ENCODE results near the gene LPCAT3. TPM values are rescaled to one million over a fixed set of nuclear protein-coding genes. Genes with fewer than 3 reads are reported as not detected.

The LPCAT3 gene
- total RNA-seq, 2 experiments from 2014 or later: 26.1 TPM

DNA sequence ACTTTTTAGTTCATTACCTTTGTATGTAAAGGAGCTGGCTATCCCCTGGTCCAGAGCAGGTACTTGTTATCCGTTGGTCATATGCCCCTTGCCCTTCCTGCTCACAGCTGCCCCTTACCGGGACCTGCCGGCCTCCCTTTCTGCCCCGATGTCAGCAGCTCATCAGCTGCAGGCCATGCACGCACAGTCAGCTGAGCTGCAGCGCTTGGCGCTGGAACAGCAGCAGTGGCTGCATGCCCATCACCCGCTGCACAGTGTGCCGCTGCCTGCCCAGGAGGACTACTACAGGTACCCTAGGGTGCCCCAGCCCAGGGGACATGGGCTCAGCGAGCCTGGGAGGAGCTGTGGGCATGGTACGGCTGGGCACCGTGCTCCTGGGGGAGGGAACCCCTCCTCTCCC, 77.0 kb downstream of the LPCAT3 start:
- ChIA-PET CTCF (interaction anchor here (1.5 kb wide), 1 partner anchor 27 kb away, joined by 3 read pairs; the partner anchor contains the start of gene ENO2), POLR2A (interaction anchor here (0.5 to 12.5 kb wide), 3 partner anchors 19 to 89 kb away, joined by 3 to 353 read pairs (median 6); no protein-coding TSS in a partner anchor)

DNA sequence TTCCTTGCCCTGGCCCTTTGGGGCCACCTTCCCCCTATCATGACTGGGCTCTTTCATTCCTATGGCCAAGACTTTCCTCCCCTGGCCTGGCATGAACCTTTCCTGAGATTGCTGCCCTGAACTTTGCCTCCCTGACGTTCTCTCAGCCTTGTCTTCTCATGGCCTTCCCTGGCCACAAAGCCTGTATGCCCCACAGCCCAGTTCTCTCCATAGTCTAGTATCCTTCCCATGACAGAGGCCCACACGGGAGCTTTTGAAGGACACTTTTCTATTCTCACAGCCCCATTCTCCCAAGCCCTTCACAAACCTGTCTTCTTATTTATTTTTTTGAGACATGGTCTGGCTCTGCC, 79.1 kb downstream of the LPCAT3 start:
- CTCF ChIA-PET: interaction anchor here (0.6 to 6.2 kb wide), 5 partner anchors 10 to 170 kb away, joined by 3 to 52 read pairs (median 5); partner anchors contain the start of gene C1RL
- POLR2A ChIA-PET: interaction anchor here (0.5 to 1.5 kb wide), 3 partner anchors 10 to 30 kb away, joined by 3 to 4 read pairs (median 3); no protein-coding TSS in a partner anchor

DNA sequence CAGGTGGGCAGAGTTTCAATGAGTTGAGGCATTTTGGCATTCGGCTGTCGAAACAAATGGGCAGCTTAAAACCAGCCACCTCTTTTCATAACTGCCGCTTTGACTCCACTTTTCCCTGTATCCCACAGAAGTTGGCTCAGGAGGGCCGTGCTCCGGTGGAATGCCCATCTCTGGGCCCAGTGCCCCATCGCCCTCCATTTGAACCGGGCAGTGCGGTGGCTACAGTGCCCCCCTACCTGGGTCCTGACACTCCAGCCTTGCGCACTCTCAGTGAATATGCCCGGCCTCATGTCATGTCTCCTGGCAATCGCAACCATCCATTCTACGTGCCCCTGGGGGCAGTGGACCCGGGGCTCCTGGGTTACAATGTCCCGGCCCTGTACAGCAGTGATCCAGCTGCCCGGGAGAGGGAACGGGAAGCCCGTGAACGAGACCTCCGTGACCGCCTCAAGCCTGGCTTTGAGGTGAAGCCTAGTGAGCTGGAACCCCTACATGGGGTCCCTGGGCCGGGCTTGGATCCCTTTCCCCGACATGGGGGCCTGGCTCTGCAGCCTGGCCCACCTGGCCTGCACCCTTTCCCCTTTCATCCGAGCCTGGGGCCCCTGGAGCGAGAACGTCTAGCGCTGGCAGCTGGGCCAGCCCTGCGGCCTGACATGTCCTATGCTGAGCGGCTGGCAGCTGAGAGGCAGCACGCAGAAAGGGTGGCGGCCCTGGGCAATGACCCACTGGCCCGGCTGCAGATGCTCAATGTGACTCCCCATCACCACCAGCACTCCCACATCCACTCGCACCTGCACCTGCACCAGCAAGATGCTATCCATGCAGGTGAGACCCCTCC, 79.7 kb downstream of the LPCAT3 start:
- ChIA-PET CTCF (interaction anchor here (1.0 to 6.2 kb wide), 12 partner anchors 10 to 69 kb away, joined by 3 to 52 read pairs (median 4); partner anchors contain the start of genes ENO2, PTPN6 and SPSB2), POLR2A (interaction anchor here (0.6 to 2.6 kb wide), 14 partner anchors 9 to 172 kb away, joined by 3 to 32 read pairs (median 5); partner anchors contain the start of genes ATN1, LPCAT3, PTPN6 and SPSB2)

DNA sequence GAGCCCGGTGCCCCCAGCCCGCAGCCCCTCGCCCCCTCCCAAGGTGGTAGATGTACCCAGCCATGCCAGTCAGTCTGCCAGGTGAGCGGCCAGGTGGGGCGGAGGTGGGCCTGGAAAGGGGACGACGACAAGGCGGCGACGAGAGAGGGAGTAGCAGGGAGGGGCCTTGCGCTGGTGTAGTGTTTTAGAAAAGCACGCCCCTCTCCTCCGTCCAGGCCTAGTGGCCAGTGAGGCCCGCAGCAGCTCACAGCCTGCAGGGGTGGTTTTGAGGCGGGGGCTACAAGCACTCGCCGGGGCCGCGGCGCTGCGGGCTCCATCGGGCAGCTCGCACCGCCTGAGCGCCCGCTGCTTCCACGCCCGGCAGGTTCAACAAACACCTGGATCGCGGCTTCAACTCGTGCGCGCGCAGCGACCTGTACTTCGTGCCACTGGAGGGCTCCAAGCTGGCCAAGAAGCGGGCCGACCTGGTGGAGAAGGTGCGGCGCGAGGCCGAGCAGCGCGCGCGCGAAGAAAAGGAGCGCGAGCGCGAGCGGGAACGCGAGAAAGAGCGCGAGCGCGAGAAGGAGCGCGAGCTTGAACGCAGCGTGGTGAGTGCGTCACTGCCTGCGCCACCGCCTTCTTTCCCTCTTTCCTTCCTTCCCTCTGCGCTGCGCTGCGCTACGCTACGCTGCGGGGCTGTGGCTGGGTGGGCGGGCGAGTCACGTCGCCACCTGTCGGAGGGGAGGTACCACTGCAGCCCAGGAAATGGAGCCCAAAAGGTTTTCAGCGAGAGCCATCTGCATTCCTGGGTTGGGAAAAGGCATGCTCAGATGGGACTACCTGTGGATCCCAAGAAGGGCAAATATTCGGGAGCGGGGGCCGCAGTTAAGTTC, 80.6 kb downstream of the LPCAT3 start:
- ChIA-PET POLR2A (interaction anchor here (0.5 to 2.6 kb wide), 19 partner anchors 10 to 249 kb away, joined by 3 to 32 read pairs (median 4); partner anchors contain the start of genes ATN1, LPCAT3, PTPN6 and SPSB2), CTCF (interaction anchor here (0.6 to 6.2 kb wide), 14 partner anchors 9 to 68 kb away, joined by 3 to 52 read pairs (median 4); partner anchors contain the start of genes ENO2, PTPN6 and SPSB2)

DNA sequence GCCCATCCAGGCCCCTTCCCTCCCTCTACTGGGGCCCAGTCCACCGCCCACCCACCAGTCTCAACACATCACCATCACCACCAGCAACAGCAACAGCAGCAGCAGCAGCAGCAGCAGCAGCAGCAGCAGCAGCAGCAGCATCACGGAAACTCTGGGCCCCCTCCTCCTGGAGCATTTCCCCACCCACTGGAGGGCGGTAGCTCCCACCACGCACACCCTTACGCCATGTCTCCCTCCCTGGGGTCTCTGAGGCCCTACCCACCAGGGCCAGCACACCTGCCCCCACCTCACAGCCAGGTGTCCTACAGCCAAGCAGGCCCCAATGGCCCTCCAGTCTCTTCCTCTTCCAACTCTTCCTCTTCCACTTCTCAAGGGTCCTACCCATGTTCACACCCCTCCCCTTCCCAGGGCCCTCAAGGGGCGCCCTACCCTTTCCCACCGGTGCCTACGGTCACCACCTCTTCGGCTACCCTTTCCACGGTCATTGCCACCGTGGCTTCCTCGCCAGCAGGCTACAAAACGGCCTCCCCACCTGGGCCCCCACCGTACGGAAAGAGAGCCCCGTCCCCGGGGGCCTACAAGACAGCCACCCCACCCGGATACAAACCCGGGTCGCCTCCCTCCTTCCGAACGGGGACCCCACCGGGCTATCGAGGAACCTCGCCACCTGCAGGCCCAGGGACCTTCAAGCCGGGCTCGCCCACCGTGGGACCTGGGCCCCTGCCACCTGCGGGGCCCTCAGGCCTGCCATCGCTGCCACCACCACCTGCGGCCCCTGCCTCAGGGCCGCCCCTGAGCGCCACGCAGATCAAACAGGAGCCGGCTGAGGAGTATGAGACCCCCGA, 81.4 kb downstream of the LPCAT3 start:
- ChIA-PET CTCF (interaction anchor here (0.8 to 6.2 kb wide), 5 partner anchors 8 to 64 kb away, joined by 3 to 52 read pairs (median 8); partner anchors contain the start of genes ENO2 and SPSB2), POLR2A (interaction anchor here (0.5 to 2.6 kb wide), 15 partner anchors 10 to 248 kb away, joined by 3 to 32 read pairs (median 5); partner anchors contain the start of genes ATN1, LPCAT3, SPSB2 and TPI1)

DNA sequence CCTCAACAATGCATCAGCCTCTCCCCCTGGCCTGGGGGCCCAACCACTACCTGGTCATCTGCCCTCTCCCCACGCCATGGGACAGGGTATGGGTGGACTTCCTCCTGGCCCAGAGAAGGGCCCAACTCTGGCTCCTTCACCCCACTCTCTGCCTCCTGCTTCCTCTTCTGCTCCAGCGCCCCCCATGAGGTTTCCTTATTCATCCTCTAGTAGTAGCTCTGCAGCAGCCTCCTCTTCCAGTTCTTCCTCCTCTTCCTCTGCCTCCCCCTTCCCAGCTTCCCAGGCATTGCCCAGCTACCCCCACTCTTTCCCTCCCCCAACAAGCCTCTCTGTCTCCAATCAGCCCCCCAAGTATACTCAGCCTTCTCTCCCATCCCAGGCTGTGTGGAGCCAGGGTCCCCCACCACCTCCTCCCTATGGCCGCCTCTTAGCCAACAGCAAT, 82.1 kb downstream of the LPCAT3 start:
- ChIA-PET CTCF (interaction anchor here (0.7 to 6.2 kb wide), 4 partner anchors 11 to 1125 kb away, joined by 3 to 52 read pairs (median 27); partner anchors contain the start of gene SPSB2), POLR2A (interaction anchor here (0.6 to 2.6 kb wide), 8 partner anchors 9 to 69 kb away, joined by 3 to 32 read pairs (median 4); partner anchors contain the start of genes ATN1 and TPI1)

DNA sequence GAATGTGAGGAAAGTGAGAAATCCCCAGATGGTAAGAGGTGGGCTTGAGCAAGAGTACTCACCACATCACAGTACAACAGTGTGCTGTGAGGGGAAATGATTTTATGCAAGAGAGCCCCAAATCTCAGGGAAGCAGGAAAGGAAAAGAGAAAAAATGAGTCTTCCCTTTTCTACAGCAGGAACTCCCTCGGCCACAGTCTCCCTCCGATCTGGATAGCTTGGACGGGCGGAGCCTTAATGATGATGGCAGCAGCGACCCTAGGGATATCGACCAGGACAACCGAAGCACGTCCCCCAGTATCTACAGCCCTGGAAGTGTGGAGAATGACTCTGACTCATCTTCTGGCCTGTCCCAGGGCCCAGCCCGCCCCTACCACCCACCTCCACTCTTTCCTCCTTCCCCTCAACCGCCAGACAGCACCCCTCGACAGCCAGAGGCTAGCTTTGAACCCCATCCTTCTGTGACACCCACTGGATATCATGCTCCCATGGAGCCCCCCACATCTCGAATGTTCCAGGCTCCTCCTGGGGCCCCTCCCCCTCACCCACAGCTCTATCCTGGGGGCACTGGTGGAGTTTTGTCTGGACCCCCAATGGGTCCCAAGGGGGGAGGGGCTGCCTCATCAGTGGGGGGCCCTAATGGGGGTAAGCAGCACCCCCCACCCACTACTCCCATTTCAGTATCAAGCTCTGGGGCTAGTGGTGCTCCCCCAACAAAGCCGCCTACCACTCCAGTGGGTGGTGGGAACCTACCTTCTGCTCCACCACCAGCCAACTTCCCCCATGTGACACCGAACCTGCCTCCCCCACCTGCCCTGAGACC, 82.7 kb downstream of the LPCAT3 start:
- CTCF ChIA-PET: interaction anchor here (0.7 to 6.2 kb wide), 5 partner anchors 11 to 1125 kb away, joined by 3 to 52 read pairs (median 3); partner anchors contain the start of gene SPSB2
- POLR2A ChIA-PET: interaction anchor here (0.6 to 2.6 kb wide), 3 partner anchors 9 to 64 kb away, joined by 3 to 32 read pairs (median 4); partner anchors contain the start of gene ATN1

DNA sequence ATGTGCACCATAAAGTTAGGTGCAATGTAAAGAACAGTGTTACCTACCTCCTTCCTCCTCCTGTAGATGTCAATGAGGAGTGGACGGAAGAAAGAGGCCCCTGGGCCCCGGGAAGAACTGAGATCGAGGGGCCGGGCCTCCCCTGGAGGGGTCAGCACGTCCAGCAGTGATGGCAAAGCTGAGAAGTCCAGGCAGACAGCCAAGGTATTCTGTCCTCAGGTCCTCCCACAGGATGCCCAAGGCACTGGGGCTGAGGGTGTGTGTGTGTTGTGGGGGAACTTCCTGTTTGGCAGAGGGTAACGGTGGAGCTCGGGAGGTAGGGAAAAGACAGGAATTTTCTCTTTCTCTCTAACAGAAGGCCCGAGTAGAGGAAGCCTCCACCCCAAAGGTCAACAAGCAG, 84.2 kb downstream of the LPCAT3 start:
- ChIA-PET POLR2A (interaction anchor here (0.6 to 2.8 kb wide), 2 partner anchors 9 to 64 kb away, joined by 3 to 13 read pairs; partner anchors contain the start of genes C12orf57 and RNU7-1), CTCF (interaction anchor here (1.7 to 6.2 kb wide), 2 partner anchors 9 to 65 kb away, joined by 5 to 51 read pairs; no protein-coding TSS in a partner anchor)

DNA sequence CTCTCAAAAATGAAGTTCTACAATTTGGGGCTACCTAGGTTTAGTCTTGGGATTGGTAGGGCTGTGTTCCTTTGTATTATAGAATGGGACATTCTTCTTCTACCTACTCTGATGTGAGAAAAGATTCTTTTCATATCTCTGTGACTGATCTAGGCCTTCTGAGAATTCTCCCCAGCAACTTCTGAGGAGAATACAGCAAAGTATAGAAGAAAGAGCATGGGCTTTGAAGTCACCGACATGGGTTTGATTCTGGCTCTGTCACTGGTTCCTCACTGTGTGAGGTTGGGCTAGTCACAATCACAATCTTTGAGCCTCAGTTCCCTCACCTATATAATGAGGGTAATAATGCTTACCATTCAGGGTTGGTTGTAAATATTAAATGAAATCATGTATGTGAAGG, 85.5 kb downstream of the LPCAT3 start:
- POLR2A ChIA-PET: interaction anchor here (2.8 kb wide), 1 partner anchor 10 kb away, joined by 13 read pairs; the partner anchor contains the start of genes C12orf57 and RNU7-1
- CTCF ChIA-PET: interaction anchor here (0.6 to 2.0 kb wide), 2 partner anchors 9 to 11 kb away, joined by 3 to 9 read pairs; no protein-coding TSS in a partner anchor

DNA sequence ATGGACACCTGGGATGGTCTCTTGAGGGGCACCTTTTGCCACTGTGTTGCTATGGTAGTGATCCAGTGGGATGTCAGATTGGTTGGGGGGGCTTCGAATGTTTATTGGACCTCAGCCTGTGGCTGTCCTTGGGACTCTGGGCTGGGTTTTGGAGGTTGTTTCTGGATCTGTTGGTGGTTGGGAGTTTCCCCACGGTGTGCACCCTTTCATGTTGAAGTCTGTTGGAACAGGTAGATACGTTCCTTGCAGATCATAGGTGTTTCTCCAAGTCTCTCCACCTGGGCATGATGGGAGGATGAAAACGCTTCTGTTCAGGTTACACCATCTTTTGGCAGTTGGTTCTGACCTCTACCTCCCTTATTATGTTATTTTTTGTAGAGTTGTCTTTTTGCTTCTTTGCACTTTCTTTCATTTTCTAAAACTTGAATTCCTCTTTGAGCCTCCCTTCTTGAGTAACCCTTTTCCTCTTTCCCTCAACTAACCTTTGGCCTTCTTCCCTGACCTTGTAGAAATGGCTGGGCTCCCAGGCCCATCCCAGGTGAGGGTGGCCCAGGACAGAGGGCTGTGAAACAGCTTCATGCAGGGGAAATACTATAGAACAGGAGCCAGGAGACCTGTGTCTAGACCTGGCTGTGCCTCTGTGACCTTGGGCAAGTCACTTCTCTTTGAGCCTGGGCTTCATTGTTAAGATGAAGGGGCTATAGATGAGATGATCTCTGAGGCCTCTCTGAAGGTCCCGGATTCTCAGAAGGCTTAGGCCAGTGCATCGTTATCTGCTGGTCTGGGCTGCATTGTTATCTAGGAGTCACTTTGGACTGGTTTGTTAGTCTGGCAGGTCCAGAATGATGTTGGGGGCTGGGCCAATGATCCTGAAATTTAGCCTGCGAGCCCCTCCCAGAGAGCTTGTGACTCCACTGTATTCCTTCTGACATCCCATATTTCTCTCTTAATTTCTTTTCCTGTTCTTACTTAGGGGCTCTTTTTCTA, 88.5 kb downstream of the LPCAT3 start:
- POLR2A ChIA-PET: interaction anchor here (0.5 to 5.4 kb wide), 3 partner anchors 7 to 20 kb away, joined by 3 to 32 read pairs (median 4); partner anchors contain the start of gene RNU7-1
- CTCF ChIA-PET: interaction anchor here (1.1 to 1.8 kb wide), 5 partner anchors 10 to 180 kb away, joined by 3 to 5 read pairs (median 3); partner anchors contain the start of gene C1RL

DNA sequence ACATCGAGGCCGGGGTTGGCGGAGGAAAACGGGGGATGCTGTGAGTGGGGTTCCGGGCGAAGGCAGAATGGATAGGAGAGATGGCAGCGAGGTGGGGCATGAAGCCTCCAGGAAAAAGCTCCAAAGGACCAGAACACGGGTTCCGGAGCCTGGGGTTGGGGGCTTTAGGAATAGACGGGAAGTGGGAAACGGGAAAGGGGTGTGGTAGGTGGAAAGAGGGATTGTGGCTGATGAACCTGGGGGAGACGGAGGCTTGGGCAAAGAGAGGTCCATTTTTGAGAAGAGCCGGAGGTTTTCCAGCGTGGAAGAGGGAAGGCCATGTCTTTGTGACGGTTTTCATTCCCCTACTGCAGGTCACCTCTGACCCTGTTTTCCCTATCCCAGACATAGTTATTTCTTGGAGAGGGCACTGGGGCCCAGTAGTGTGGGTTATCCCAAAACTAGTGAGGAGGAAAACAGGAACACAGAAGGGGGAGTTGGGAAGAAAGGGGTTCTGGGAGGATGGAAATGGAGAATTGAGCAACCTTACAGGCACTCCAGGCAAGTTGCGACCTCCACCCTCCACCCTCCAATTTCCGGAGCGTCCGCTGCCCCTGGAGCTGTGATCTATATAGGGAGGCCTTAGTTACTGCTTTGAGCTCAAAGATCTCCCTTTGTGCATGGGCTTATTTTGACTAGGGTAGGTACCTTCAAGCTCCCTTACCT, 89.4 kb downstream of the LPCAT3 start:
- POLR2A ChIA-PET: interaction anchor here (0.5 to 5.4 kb wide), 4 partner anchors 8 to 179 kb away, joined by 4 to 32 read pairs (median 4); partner anchors contain the start of gene SPSB2
- CTCF ChIA-PET: interaction anchor here (0.6 to 1.8 kb wide), 6 partner anchors 8 to 36 kb away, joined by 3 to 5 read pairs (median 4); partner anchors contain the start of genes C12orf57 and RNU7-1

DNA sequence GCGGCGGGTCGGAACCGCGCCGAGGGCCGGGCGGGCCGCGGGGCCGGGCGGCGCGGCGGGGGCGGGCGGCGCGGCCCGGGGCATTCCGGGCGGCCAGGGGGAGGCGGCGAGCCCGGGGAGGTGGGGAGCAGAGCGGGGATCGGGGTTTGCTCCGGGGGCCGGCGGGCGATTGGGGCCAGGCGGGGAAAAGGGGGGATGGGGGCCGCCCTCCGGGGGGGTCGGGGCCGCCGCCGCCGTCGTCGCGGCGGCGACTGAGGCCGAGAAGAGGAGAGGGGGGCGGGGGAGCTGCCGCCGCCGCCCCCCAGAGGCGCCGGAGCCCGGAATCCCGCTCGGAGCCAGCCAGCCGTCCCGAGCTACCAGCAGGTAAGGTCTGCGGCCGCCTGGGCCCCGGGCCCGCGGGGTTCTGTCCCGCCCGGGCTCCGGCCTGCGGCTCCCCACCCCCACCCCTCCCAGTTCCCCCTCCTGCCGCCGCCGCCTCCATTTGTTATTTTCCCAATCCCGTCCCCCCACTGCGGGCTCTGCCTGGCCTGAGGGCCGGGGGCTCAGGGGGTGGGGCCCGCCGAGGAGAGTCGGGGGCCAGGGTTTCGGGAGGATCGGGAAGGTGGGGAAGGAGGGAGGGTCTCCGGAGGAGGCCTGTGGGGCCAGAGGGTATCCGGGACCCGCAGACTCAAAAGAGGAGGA, 90.1 kb downstream of the LPCAT3 start:
- ChIA-PET POLR2A (interaction anchor here (0.6 to 5.4 kb wide), 3 partner anchors 9 to 180 kb away, joined by 4 to 32 read pairs (median 4); partner anchors contain the start of gene SPSB2), CTCF (interaction anchor here (0.6 to 1.5 kb wide), 5 partner anchors 9 to 36 kb away, joined by 3 to 4 read pairs (median 3); partner anchors contain the start of genes C12orf57 and RNU7-1)

DNA sequence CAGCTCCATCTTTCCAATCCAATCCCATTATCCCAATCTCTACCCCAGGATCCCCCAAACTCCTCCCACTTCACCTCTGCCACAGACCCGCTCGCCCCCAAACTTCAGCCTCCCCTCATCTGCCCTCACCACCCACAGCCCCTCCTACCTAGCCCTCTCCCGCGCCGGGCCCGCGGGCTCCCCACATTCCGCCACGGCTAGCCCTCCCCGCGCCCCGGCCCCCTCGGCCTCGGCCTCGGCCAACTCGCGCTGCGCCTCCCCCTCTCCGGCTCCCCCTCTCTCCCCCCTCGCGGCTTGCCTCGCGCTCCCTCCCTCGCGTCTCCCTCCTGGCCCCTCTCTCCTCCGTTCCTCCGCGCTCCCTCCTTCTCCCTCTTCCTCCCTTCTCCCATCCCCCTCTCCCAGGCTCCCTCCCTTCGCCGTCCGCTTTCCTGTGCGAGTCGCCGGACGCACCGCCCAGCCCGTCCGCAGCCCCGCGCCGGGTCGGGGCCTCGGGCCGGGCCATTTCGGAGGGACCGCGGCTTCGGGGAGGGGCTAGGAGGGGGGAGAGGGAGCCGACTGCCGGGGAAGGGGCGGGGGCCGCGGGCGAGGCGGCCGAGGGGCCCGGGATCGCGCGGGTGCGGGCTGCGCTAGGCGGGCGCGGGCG, 90.8 kb downstream of the LPCAT3 start, which contains the start of gene ATN1:
Gene ATN1, plus strand, starts transcription at position 581 of the 643 bp plus-strand sequence. CDS start 6,043 bp downstream, outside the sequence.
- POLR2A ChIA-PET: interaction anchor here (0.6 to 5.4 kb wide), 8 partner anchors 10 to 109 kb away, joined by 3 to 32 read pairs (median 5); partner anchors contain the start of genes C12orf57, ENO2, RNU7-1 and SPSB2
- CTCF ChIA-PET: interaction anchor here (1.1 kb wide), 1 partner anchor 20 kb away, joined by 3 read pairs; no protein-coding TSS in a partner anchor

Measured in activated CD8-positive, alpha-beta memory T cell treated with anti-CD3 and anti-CD28 coated beads for 36 hours (primary cell).